ENCODE results near the gene ARHGEF2. TPM values are rescaled to one million over a fixed set of nuclear protein-coding genes. Genes with fewer than 3 reads are reported as not detected.

The ARHGEF2 gene
- 184 and 208 TPM in 2 replicates for total RNA-seq (2013; cell fraction: nucleolus; rRNA removed)
- 71.2 and 84.4 TPM in 2 replicates for total RNA-seq (2014; rRNA removed)
- 40.4 and 44.9 TPM in 2 replicates for total RNA-seq (2014; rRNA removed; fragmentation: Illumina TruSeq; extraction: Trizol)
- 113 and 116 TPM in 2 replicates for total RNA-seq (2021)
- 23.2 TPM for polyA plus RNA-seq (2011; ENCODE audit: low read depth)
- 48.7 and 88.1 TPM in 2 replicates for polyA plus RNA-seq (2011; rRNA removed)
- polyA plus RNA-seq (2011; cell fraction: cytosol; rRNA removed), result 48.3 and 60.5 TPM in 2 replicates
- 206 and 248 TPM in 2 replicates for polyA plus RNA-seq (2011; cell fraction: nucleus; rRNA removed)
- polyA plus RNA-seq (2012), result 53.2 and 56.8 TPM in 2 replicates
- 64.4 and 80.8 TPM in 2 replicates for polyA plus RNA-seq (2014; fragmentation: Illumina TruSeq; extraction: Trizol)
- polyA plus RNA-seq (2014; fragmentation: Nextera tagmentation; extraction: Ambion mirVana), result 10 to 100 TPM in 1 of 2 experiments, 1 to 10 TPM in 1; 8.1 to 10.6 TPM
- 87.0 and 89.9 TPM in 2 replicates for polyA plus RNA-seq (2014; rRNA removed)
- 10 to 100 TPM; 57.1 to 58.9 TPM for polyA plus RNA-seq (2016; fragmentation: Nextera tagmentation; extraction: Ambion mirVana)
- polyA minus RNA-seq (2011; rRNA and poly(A)+ RNA removed), result 109 and 114 TPM in 2 replicates
- polyA minus RNA-seq (2011; cell fraction: cytosol; rRNA and poly(A)+ RNA removed), result 29.7 and 31.8 TPM in 2 replicates
- polyA minus RNA-seq (2011; cell fraction: nucleus; rRNA and poly(A)+ RNA removed), result 67.3 and 125 TPM in 2 replicates
- percentile 82 among the genes with signal in this experiment for Bru-seq, nascent RNA
- BruChase-seq, experiment 1, labeled RNA remaining after a 6-hour chase, result percentile 91 among the genes with signal in this experiment
- BruChase-seq, experiment 2, labeled RNA remaining after a 2-hour chase, result percentile 90 among the genes with signal in this experiment
- long read RNA-seq, experiment 1, partial matches to known transcripts, result 1 of 6 reads
- long read RNA-seq, experiment 1, other reads (novel, unspliced or antisense), result 5 of 6 reads
- long read RNA-seq, experiment 2, partial matches to known transcripts, result 4 of 11 reads
- long read RNA-seq, experiment 2, other reads (novel, unspliced or antisense), result 7 of 11 reads

- WGBS (ENCODE audit: insufficient coverage, insufficient replicate concordance, low lambda C conversion rate, missing lambda C conversion rate), result 2% methylated on average over 38 of the region's 52 CpGs
- POLR2A ChIA-PET, result interaction anchor here (0.6 to 14.9 kb wide), 13 partner anchors 11 to 157 kb away, joined by 3 to 273 read pairs (median 15); partner anchors contain the start of genes GON4L, KHDC4, RXFP4 and SYT11
- intact Hi-C loops (cut with micrococcal nuclease; ENCODE audit: unreplicated experiment), result loop anchor here (2.0 to 5.0 kb wide), 2 partner anchors 40 to 74 kb away; partner anchors contain the start of genes LAMTOR2 and UBQLN4
- no peak for TF ChIP-seq ZNF384 (IDR thresholded peaks at IDR 0.05; ENCODE audit: borderline replicate concordance, low read depth, low read length)
- no peak for TF ChIP-seq FOS (IDR thresholded peaks at IDR 0.05; ENCODE audit: borderline replicate concordance, extremely low read depth, insufficient read length)
- TF ChIP-seq HDGF (IDR thresholded peaks at IDR 0.05), result no peak; the same call in 1 of the 2 replicates
- no peak for TF ChIP-seq SIX5 (IDR thresholded peaks at IDR 0.05; ENCODE audit: low read depth, low read length, severe bottlenecking)
- TF ChIP-seq POLR2AphosphoS2 (IDR thresholded peaks at IDR 0.05; ENCODE audit: low read depth, low read length), result peak; percentile 62; the same call in 1 of the 2 replicates
- TF ChIP-seq EGR1 (IDR thresholded peaks at IDR 0.05; ENCODE audit: borderline replicate concordance in 1 of 2, low read depth in 2 of 2, low read length in 2 of 2), result peak in 1 of 2 experiments; percentile 84; a peak in 2 of 3 replicates
- TF ChIP-seq, protein P1, sequence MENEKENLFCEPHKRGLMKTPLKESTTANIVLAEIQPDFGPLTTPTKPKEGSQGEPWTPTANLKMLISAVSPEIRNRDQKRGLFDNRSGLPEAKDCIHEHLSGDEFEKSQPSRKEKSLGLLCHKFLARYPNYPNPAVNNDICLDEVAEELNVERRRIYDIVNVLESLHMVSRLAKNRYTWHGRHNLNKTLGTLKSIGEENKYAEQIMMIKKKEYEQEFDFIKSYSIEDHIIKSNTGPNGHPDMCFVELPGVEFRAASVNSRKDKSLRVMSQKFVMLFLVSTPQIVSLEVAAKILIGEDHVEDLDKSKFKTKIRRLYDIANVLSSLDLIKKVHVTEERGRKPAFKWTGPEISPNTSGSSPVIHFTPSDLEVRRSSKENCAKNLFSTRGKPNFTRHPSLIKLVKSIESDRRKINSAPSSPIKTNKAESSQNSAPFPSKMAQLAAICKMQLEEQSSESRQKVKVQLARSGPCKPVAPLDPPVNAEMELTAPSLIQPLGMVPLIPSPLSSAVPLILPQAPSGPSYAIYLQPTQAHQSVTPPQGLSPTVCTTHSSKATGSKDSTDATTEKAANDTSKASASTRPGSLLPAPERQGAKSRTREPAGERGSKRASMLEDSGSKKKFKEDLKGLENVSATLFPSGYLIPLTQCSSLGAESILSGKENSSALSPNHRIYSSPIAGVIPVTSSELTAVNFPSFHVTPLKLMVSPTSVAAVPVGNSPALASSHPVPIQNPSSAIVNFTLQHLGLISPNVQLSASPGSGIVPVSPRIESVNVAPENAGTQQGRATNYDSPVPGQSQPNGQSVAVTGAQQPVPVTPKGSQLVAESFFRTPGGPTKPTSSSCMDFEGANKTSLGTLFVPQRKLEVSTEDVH (IDR thresholded peaks at IDR 0.05; ENCODE audit: low read depth, partially characterized antibody), result no peak
- TF ChIP-seq MXI1 (IDR thresholded peaks at IDR 0.05; ENCODE audit: low read depth, low read length), result 0 out of 2 replicates have a peak, but pooled peaks have one; percentile 12
- TF ChIP-seq POLR2AphosphoS5 (IDR thresholded peaks at IDR 0.05; ENCODE audit: low read length), result peak; percentile 74
- 0 out of 2 replicates have a peak, but pooled peaks have one; percentile 44 for TF ChIP-seq CREM (IDR thresholded peaks at IDR 0.05; ENCODE audit: low read depth)
- TF ChIP-seq IKZF1 (conservative IDR thresholded peaks at IDR 0.05), result 0 out of 2 replicates have a peak, but pooled peaks have one; percentile 15
- TF ChIP-seq NKRF (conservative IDR thresholded peaks at IDR 0.05), result peak; percentile 55; the same call in 1 of the 2 replicates
Observed at GRCh38 chr1:155978325-155978972, at the start of gene ARHGEF2. Gene ARHGEF2, minus strand, starts transcription at chr1:155978547. Its CDS starts 120 bp downstream, at chr1:155978427.

More at GRCh38 chr1:155978325-155978972, at the start of gene ARHGEF2:
- Histone ChIP-seq H3K27me3 (replicated peaks in 1 of 2; ENCODE audit: control insufficient read depth in 2 of 2, insufficient read depth in 2 of 2, low read length in 1 of 2) (no peaks in the 10 kb centered on the region), H3K79me2 (ENCODE audit: control insufficient read depth, insufficient read depth, low read length) (peaks cover 82% of the 10 kb centered on the region), H3K36me3 (ENCODE audit: control insufficient read depth in 2 of 2, insufficient read depth in 2 of 2, low read length in 1 of 2) (peaks cover 0 to 2% of the 10 kb centered on the region in 2 experiments; a peak in 1 of 4 replicates), H2AFZ (ENCODE audit: control insufficient read depth, low read depth, low read length) (peak within 1 kb of the TSS; percentile 30), H3K27ac (ENCODE audit: control insufficient read depth, insufficient read depth) (peak within 1 kb of the TSS; percentile 97), H3K9ac (ENCODE audit: control insufficient read depth, insufficient read depth, low read length) (peak within 1 kb of the TSS; percentile 95), H4K20me1 (ENCODE audit: control insufficient read depth, insufficient read depth) (peaks cover 4% of the 10 kb centered on the region; the same call in 1 of the 2 replicates), H3K4me2 (ENCODE audit: control insufficient read depth, insufficient read depth) (peak within 1 kb of the TSS; percentile 86), H3K4me1 (ENCODE audit: control insufficient read depth, insufficient read depth, low read length) (peaks cover 28% of the 10 kb centered on the region), H3K9me3 (replicated peaks; ENCODE audit: control insufficient read depth, insufficient read depth, low read length) (no peaks in the 10 kb centered on the region), H3K4me3 (peak within 1 kb of the TSS; percentile 100)
- in situ Hi-C loops (cut with MboI), result no loop called here
- FAIRE-seq, result no peak
- DNase-seq (ENCODE audit: low read depth, low spot score), result no peak
- BruUV-seq (replicated peaks), result no TSS peak
- ATAC-seq, result peak; percentile 78
- ChIA-PET RAD21 (ENCODE audit: unreplicated experiment) (interaction anchor here (0.6 to 14.4 kb wide), 16 partner anchors 11 to 1043 kb away, joined by 3 to 214 read pairs (median 11); partner anchors contain the start of genes KHDC4, RXFP4 and SYT11), CTCF (interaction anchor here (0.9 to 14.7 kb wide), 10 partner anchors 11 to 88 kb away, joined by 3 to 227 read pairs (median 6); partner anchors contain the start of genes KHDC4 and RXFP4), SMC1A (ENCODE audit: uncharacterized antibody, unreplicated experiment) (interaction anchor here (0.6 to 16.7 kb wide), 12 partner anchors 8 to 787 kb away, joined by 3 to 229 read pairs (median 8); partner anchors contain the start of genes KHDC4, RXFP4 and SYT11)

Data from GM12878 (cell line).